ENCODE results near the gene ITFG1. TPM values are rescaled to one million over a fixed set of nuclear protein-coding genes. Genes with fewer than 3 reads are reported as not detected.
"Not testable (repeated sequence)": the region's sequence is repeated elsewhere in the genome, so short reads cannot be mapped to it uniquely, and the experiment has no call there.

ITFG1 gene
- total RNA-seq, 1 experiment from 2014 or later = 38.2 TPM

- Mint-ChIP-seq H3K36me3 (ENCODE audit: insufficient read depth, unreplicated experiment) (no peaks in the 10 kb centered on the region), H3K27ac (ENCODE audit: unreplicated experiment) (no peak overlapping the region), H3K4me3 (ENCODE audit: unreplicated experiment) (no peak overlapping the region), H3K9me3 (ENCODE audit: unreplicated experiment) (no peaks in the 10 kb centered on the region), H3K27me3 (ENCODE audit: insufficient read depth, unreplicated experiment) (no peaks in the 10 kb centered on the region), H3K4me1 (ENCODE audit: low read depth, unreplicated experiment) (no peaks in the 10 kb centered on the region)
- ChIA-PET CTCF (no interaction called here), POLR2A (no interaction called here)
- no peaks in the 10 kb centered on the region for H3K27me3 ChIP-seq (replicated peaks; ENCODE audit: control insufficient read depth, insufficient read depth, low read length)
- no peaks in the 10 kb centered on the region for H3K4me1 ChIP-seq
- no peak overlapping the region for H3K4me3 ChIP-seq (ENCODE audit: low read depth, low read length)
- no peak for DNase-seq
- intact Hi-C loops (cut with micrococcal nuclease; ENCODE audit: unreplicated experiment) = no loop called here
- BruUV-seq (replicated peaks) = no TSS peak
- no peak for TF ChIP-seq CTCF (IDR thresholded peaks at IDR 0.05; ENCODE audit: insufficient read depth in 1 of 2, low read depth in 1 of 2, low read length in 1 of 2, severe bottlenecking in 1 of 2, unreplicated experiment in 1 of 2)
- no peaks in the 10 kb centered on the region for H3K36me3 ChIP-seq (ENCODE audit: control insufficient read depth, insufficient read depth, low read length)
- no peaks in the 10 kb centered on the region for H3K9me3 ChIP-seq
These were observed 278.5 kb downstream of the ITFG1 start for GRCh38 chr16:47182318-47182717.

- H3K36me3 ChIP-seq (ENCODE audit: control insufficient read depth, insufficient read depth, low read length); H3K36me3 Mint-ChIP-seq (ENCODE audit: insufficient read depth, unreplicated experiment); intact Hi-C loops (cut with micrococcal nuclease; ENCODE audit: unreplicated experiment); H3K4me1 ChIP-seq; H3K27me3 ChIP-seq (replicated peaks; ENCODE audit: control insufficient read depth, insufficient read depth, low read length); POLR2A ChIA-PET; H3K4me1 Mint-ChIP-seq (ENCODE audit: low read depth, unreplicated experiment); CTCF ChIA-PET; H3K9me3 Mint-ChIP-seq (ENCODE audit: unreplicated experiment); H3K27ac Mint-ChIP-seq (ENCODE audit: unreplicated experiment); DNase-seq; BruUV-seq (replicated peaks); H3K4me3 ChIP-seq (ENCODE audit: low read depth, low read length); H3K9me3 ChIP-seq; H3K4me3 Mint-ChIP-seq (ENCODE audit: unreplicated experiment); H3K27me3 Mint-ChIP-seq (ENCODE audit: insufficient read depth, unreplicated experiment): not testable (repeated sequence)
These were observed 279.8 kb downstream of the ITFG1 start for GRCh38 chr16:47181066-47181465.

GRCh38 chr16:47180073-47180472 lies 280.8 kb downstream of the ITFG1 start:
- Histone ChIP-seq H3K27me3 (replicated peaks; ENCODE audit: control insufficient read depth, insufficient read depth, low read length) (no peaks in the 10 kb centered on the region), H3K9me3 (no peaks in the 10 kb centered on the region), H3K36me3 (ENCODE audit: control insufficient read depth, insufficient read depth, low read length) (no peaks in the 10 kb centered on the region), H3K4me1 (no peaks in the 10 kb centered on the region), H3K4me3 (ENCODE audit: low read depth, low read length) (no peak overlapping the region)
- Mint-ChIP-seq H3K4me1 (ENCODE audit: low read depth, unreplicated experiment) (no peaks in the 10 kb centered on the region), H3K27ac (ENCODE audit: unreplicated experiment) (no peak overlapping the region), H3K36me3 (ENCODE audit: insufficient read depth, unreplicated experiment) (no peaks in the 10 kb centered on the region), H3K4me3 (ENCODE audit: unreplicated experiment) (no peak overlapping the region), H3K9me3 (ENCODE audit: unreplicated experiment) (no peaks in the 10 kb centered on the region), H3K27me3 (ENCODE audit: insufficient read depth, unreplicated experiment) (no peaks in the 10 kb centered on the region)
- no peak for TF ChIP-seq CTCF (IDR thresholded peaks at IDR 0.05; ENCODE audit: insufficient read depth in 1 of 2, low read depth in 1 of 2, low read length in 1 of 2, severe bottlenecking in 1 of 2, unreplicated experiment in 1 of 2)
- intact Hi-C loops (cut with micrococcal nuclease; ENCODE audit: unreplicated experiment) = no loop called here
- POLR2A ChIA-PET = no interaction called here
- CTCF ChIA-PET = no interaction called here
- no TSS peak for BruUV-seq (replicated peaks)
- no peak for DNase-seq

GRCh38 chr16:47175152-47175551 lies 285.7 kb downstream of the ITFG1 start:
- Mint-ChIP-seq H3K4me3 (ENCODE audit: unreplicated experiment) (no peak overlapping the region), H3K27me3 (ENCODE audit: insufficient read depth, unreplicated experiment) (no peaks in the 10 kb centered on the region), H3K4me1 (ENCODE audit: low read depth, unreplicated experiment) (no peaks in the 10 kb centered on the region), H3K9me3 (ENCODE audit: unreplicated experiment) (no peaks in the 10 kb centered on the region), H3K27ac (ENCODE audit: unreplicated experiment) (no peak overlapping the region), H3K36me3 (ENCODE audit: insufficient read depth, unreplicated experiment) (no peaks in the 10 kb centered on the region)
- Histone ChIP-seq H3K4me1 (no peaks in the 10 kb centered on the region), H3K9me3 (no peaks in the 10 kb centered on the region), H3K27me3 (replicated peaks; ENCODE audit: control insufficient read depth, insufficient read depth, low read length) (no peaks in the 10 kb centered on the region), H3K4me3 (ENCODE audit: low read depth, low read length) (no peak overlapping the region), H3K36me3 (ENCODE audit: control insufficient read depth, insufficient read depth, low read length) (no peaks in the 10 kb centered on the region)
- no TSS peak for BruUV-seq (replicated peaks)
- intact Hi-C loops (cut with micrococcal nuclease; ENCODE audit: unreplicated experiment) = no loop called here
- DNase-seq = no peak
- CTCF ChIA-PET = no interaction called here
- no peak for TF ChIP-seq CTCF (IDR thresholded peaks at IDR 0.05; ENCODE audit: insufficient read depth in 1 of 2, low read depth in 1 of 2, low read length in 1 of 2, severe bottlenecking in 1 of 2, unreplicated experiment in 1 of 2)
- POLR2A ChIA-PET = no interaction called here
